CD4-positive, alpha-beta T cell treated with Interleukin-15 for 4 hours (primary cell): ENCODE measurements around the gene CLK1.

Source experiments
- DNase-seq: peaks from one replicate; pipeline ENCODE4 v3.0.0-alpha.2; 2020; ENCODE audit warnings: low spot score

Gene CLK1

DNA sequence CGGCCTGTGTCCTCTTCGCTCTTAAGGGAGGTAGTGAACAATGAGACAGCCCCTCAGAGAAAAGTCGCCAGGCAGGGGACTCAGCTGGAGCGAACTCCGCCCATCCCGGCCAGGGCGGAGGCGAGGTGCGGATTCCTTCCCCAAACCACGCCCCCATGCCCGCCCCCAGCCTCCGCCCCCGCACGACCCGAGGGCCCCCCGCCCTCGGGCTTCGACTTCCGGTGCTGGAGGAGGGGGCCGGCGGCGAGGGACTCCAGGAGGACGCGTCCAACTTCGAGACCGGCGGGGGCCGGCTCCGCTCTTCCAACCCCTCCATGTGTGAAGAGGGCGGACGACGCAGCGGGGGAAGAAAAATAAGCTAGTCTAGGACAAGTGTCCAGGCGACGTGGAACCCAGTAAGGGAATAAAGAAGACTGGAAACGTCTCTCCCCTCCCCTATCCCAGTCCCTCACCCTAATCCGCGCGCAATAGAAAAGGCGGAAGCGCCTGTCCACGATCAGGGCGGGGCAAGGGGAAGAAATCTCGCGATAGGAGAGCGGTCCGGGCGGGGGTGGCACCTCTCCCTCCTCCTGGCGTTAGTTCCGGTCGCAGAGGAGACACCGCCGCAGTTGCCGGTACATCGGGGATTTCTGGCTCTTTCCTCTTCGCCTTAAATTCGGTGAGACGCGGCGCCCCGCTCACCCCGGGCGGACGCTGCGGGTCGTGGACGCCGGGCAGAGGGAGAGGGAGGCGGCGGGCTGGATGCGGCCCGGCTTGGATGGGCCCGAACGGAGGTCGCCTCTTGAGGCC, 52.9 kb downstream of the CLK1 start, which contains the start of gene BZW1:
Gene BZW1, plus strand, starts transcription at position 578 of the 789 bp plus-strand sequence. CDS start 1,308 bp downstream, outside the sequence.
- peak; percentile 98 for DNase-seq

GRCh38 chr2:200810998-200811332, 53.5 kb downstream of the CLK1 start:
- DNase-seq: no peak

GRCh38 chr2:200810252-200810997, 54.0 kb downstream of the CLK1 start:
- DNase-seq: no peak

DNA sequence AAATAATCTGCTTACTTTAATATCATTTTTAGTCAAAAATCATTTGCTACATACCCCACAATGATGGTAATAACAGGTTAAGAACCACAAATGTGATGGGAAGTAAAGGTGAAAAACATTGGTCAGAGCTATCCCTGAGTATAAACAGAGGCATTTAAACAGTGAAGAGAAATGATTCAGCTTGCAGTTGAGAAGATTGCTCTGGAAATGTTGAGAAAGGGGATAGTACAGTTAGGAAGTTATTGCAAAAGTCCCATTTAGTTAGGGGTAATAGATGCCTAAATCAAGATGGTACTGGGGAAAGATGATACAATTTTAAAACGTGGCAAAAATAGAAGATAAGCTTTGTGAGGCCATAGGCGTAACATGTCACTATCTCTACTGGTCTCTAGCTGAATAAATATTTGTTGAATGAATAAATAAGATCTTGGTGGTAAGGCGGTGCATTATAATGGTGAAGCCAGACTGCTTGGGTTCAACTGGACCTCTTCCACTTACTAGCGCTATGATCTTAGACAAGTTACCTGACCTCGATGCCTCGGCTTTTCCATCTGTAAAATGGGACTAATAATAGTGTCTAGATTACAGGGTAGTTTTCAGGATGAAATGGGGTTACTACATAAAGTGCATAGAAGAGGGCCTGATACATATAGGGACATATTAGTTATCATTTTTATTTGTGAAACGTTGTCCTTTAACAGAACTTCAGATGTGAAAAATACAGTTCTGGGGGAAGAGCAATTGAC, 54.8 kb downstream of the CLK1 start:
- DNase-seq: no peak
